ENCODE measurements around the gene NR4A2.

The NR4A2 gene

GRCh38 chr2:156310773-156311172, 21.7 kb downstream of the NR4A2 start:
- H3K4me1 Mint-ChIP-seq, result peaks cover 5% of the 10 kb centered on the region
- H3K36me3 Mint-ChIP-seq (ENCODE audit: low read depth), result no peaks in the 10 kb centered on the region
- peaks cover 15% of the 10 kb centered on the region for H3K27me3 Mint-ChIP-seq (ENCODE audit: low read depth)
- H3K4me3 Mint-ChIP-seq, result no peak overlapping the region
- TF ChIP-seq CTCF (IDR thresholded peaks at IDR 0.05; ENCODE audit: unreplicated experiment in 3 of 3), result no peak
- no peaks in the 10 kb centered on the region for H3K9me3 Mint-ChIP-seq
- no peak overlapping the region for H3K27ac Mint-ChIP-seq

DNA sequence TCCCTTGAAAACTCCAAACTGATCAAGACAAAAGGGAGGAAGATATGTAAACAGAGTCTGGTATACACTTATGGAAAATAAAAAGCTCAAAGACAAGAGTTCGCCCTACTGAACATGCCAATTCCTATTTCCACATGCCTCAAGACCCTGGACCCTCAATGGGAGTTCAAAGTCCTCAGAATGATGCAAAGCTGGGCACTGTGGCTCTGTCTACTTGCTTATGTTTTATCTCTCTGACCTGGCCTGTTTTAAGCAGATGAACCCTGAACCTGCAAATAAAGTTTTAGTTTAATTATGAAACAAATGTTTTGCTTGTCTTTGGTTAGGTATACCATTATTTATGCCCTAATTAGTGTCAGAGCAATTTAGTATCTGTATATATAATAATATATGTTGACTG, 22.6 kb downstream of the NR4A2 start:
- Mint-ChIP-seq H3K4me1 (peaks cover 5% of the 10 kb centered on the region), H3K27ac (no peak overlapping the region), H3K36me3 (ENCODE audit: low read depth) (no peaks in the 10 kb centered on the region), H3K4me3 (no peak overlapping the region), H3K9me3 (no peaks in the 10 kb centered on the region), H3K27me3 (ENCODE audit: low read depth) (peaks cover 9% of the 10 kb centered on the region)
- no peak for TF ChIP-seq CTCF (IDR thresholded peaks at IDR 0.05; ENCODE audit: unreplicated experiment in 3 of 3)

DNA sequence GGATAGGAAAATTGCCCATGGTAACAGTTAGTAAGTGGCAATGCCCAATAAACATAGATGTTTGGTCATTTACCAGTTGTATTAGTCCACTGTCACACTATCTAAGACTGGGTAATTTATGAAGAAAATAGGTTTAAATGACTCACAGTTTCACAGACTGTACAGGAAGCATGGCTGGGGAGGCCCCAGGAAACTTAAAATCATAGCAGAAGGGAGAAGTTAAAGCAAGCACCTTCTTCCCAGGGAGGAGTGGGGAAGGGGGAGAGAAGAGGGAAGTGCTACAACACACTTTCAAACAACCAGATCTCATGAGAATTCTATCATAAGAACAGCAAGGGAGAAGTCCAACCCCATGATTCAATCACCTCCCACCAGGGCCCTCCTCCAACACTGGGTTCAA, 23.4 kb downstream of the NR4A2 start:
- H3K36me3 Mint-ChIP-seq (ENCODE audit: low read depth), result no peaks in the 10 kb centered on the region
- H3K27ac Mint-ChIP-seq, result no peak overlapping the region
- TF ChIP-seq CTCF (IDR thresholded peaks at IDR 0.05; ENCODE audit: unreplicated experiment in 3 of 3), result no peak
- H3K9me3 Mint-ChIP-seq, result no peaks in the 10 kb centered on the region
- H3K4me1 Mint-ChIP-seq, result peaks cover 5% of the 10 kb centered on the region
- H3K4me3 Mint-ChIP-seq, result no peak overlapping the region
- peaks cover 7% of the 10 kb centered on the region for H3K27me3 Mint-ChIP-seq (ENCODE audit: low read depth)

GRCh38 chr2:156306821-156307220, 25.7 kb downstream of the NR4A2 start:
- Mint-ChIP-seq H3K27ac (no peak overlapping the region), H3K9me3 (no peaks in the 10 kb centered on the region), H3K36me3 (ENCODE audit: low read depth) (no peaks in the 10 kb centered on the region), H3K27me3 (ENCODE audit: low read depth) (peaks cover 7% of the 10 kb centered on the region), H3K4me1 (peaks cover under 1% of the 10 kb centered on the region), H3K4me3 (no peak overlapping the region)
- TF ChIP-seq CTCF (IDR thresholded peaks at IDR 0.05; ENCODE audit: unreplicated experiment in 3 of 3), result no peak

DNA sequence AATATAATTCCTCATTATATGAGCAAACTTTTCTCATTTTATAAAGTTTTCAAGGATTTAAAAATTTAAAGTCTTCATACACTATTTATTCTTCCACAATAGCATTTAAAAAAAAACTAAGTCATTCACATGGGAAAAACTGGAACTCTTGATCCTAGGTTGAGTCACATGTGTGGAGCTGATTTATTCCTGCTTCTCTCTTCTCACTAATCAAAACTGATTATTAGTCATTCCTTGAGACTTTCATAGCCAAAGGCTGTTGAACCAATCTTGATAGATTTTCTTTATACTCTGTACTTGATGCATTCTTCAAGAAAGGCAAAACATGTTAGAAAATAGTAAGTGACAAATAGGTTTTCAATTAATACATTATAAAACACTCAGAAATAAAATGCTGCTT, 27.4 kb downstream of the NR4A2 start:
- Mint-ChIP-seq H3K36me3 (ENCODE audit: low read depth) (no peaks in the 10 kb centered on the region), H3K4me1 (no peaks in the 10 kb centered on the region), H3K27ac (no peak overlapping the region), H3K4me3 (no peak overlapping the region), H3K27me3 (ENCODE audit: low read depth) (peaks cover 7% of the 10 kb centered on the region), H3K9me3 (no peaks in the 10 kb centered on the region)
- TF ChIP-seq CTCF (IDR thresholded peaks at IDR 0.05; ENCODE audit: unreplicated experiment in 3 of 3), result no peak

GRCh38 chr2:156300337-156300736, 32.2 kb downstream of the NR4A2 start:
- Mint-ChIP-seq H3K27ac (no peak overlapping the region), H3K36me3 (ENCODE audit: low read depth) (no peaks in the 10 kb centered on the region), H3K4me3 (no peak overlapping the region), H3K4me1 (no peaks in the 10 kb centered on the region), H3K9me3 (peaks cover 2% of the 10 kb centered on the region), H3K27me3 (ENCODE audit: low read depth) (no peaks in the 10 kb centered on the region)
- TF ChIP-seq CTCF (IDR thresholded peaks at IDR 0.05; ENCODE audit: unreplicated experiment in 3 of 3), result no peak
